HEK293 (cell line): ENCODE results near the gene DLG1.

Source experiments
- CTCF ChIA-PET: fragments of 350-600 bp; formaldehyde crosslinking; extraction: SDS; loops from one replicate; lab custom pipeline; 2021; ENCODE audit warnings: antibody characterized with exemption; lab: Yijun Ruan, JAX
- POLR2A ChIA-PET: fragments of 300-600 bp; formaldehyde crosslinking; extraction: SDS; loops from one replicate; lab custom pipeline; 2020; ENCODE audit warnings: antibody characterized with exemption, inconsistent platforms; lab: Yijun Ruan, JAX
- H3K27ac ChIP-seq: fragments of 200-500 bp; sonication (Bioruptor generic); 2 replicates; pipeline ENCODE4 v1.5.1; 2014; ENCODE audit warnings: low read depth, low read length, control low read depth, inconsistent platforms; ENCODE audit errors: extremely low read depth
- H3K36me3 ChIP-seq, 2 experiments: fragments of 200-500 bp in 1 of 2; sonication (Bioruptor generic) in 1 of 2; 1 replicate in 1 of 2; 2 replicates in 1 of 2; pipeline ENCODE4 v1.5.1; 2014 to 2017; ENCODE audit warnings: inconsistent platforms in 2 of 2, low read length in 2 of 2; ENCODE audit not compliant: control insufficient read depth in 2 of 2, insufficient read depth in 1 of 2
- H3K4me1 ChIP-seq: fragments of 200-500 bp; sonication (Bioruptor generic); 2 replicates; pipeline ENCODE4 v1.5.1; 2014; ENCODE audit warnings: mild to moderate bottlenecking, low read length, inconsistent platforms; ENCODE audit not compliant: control insufficient read depth, insufficient read depth
- H3K4me3 ChIP-seq: 2 replicates; pipeline ENCODE4 v1.5.1; 2011; ENCODE audit warnings: low read depth, mild to moderate bottlenecking, control low read depth, low read length, moderate library complexity
- H3K9me3 ChIP-seq: fragments of 200-500 bp; sonication (Bioruptor generic); 2 replicates; pipeline ENCODE4 v1.5.1; 2014; ENCODE audit warnings: low read depth, low read length, inconsistent platforms; ENCODE audit not compliant: control insufficient read depth, insufficient read depth
- ELK4 ChIP-seq: IDR thresholded peaks from 2 replicates; pipeline ENCODE4 v1.6.1; 2011; ENCODE audit warnings: mild to moderate bottlenecking, low read depth, low read length, borderline replicate concordance
- IKZF3 ChIP-seq: fragments of 450-650 bp; IDR thresholded peaks from 2 replicates; pipeline ENCODE4 v1.5.0; 2018; ENCODE audit warnings: missing biosample characterization, mild to moderate bottlenecking, missing genetic modification characterization, moderate library complexity
- REST ChIP-seq: fragments of 450-650 bp; formaldehyde crosslinking; IDR thresholded peaks from 2 replicates; pipeline ENCODE4 v1.5.1; 2016; ENCODE audit warnings: missing biosample characterization, missing genetic modification characterization
- SCRT1 ChIP-seq: fragments of 450-650 bp; formaldehyde crosslinking; IDR thresholded peaks from 2 replicates; pipeline ENCODE4 v1.5.1; 2016; ENCODE audit warnings: missing biosample characterization, missing genetic modification characterization, borderline replicate concordance
- SCRT2 ChIP-seq: fragments of 450-650 bp; formaldehyde crosslinking; IDR thresholded peaks from 2 replicates; pipeline ENCODE4 v1.5.1; 2016; ENCODE audit warnings: missing biosample characterization, missing genetic modification characterization
- SETDB1 ChIP-seq: IDR thresholded peaks from one replicate; pipeline ENCODE4 v1.6.1; 2017; ENCODE audit warnings: mild to moderate bottlenecking, low read length, moderate library complexity, mixed read lengths; ENCODE audit not compliant: insufficient read length
- ZBTB1 ChIP-seq: fragments of 450-650 bp; formaldehyde crosslinking; IDR thresholded peaks from 2 replicates; pipeline ENCODE4 v1.5.1; 2016; ENCODE audit warnings: missing biosample characterization, missing genetic modification characterization
- ZBTB49 ChIP-seq: fragments of 450-650 bp; formaldehyde crosslinking; IDR thresholded peaks from 2 replicates; pipeline ENCODE4 v1.5.1; 2016; ENCODE audit warnings: missing biosample characterization, missing genetic modification characterization, low read depth
- ZNF146 ChIP-seq: fragments of 450-650 bp; formaldehyde crosslinking; IDR thresholded peaks from 2 replicates; pipeline ENCODE4 v1.5.1; 2016; ENCODE audit warnings: missing biosample characterization, missing genetic modification characterization
- ZNF2 ChIP-seq: fragments of 450-650 bp; formaldehyde crosslinking; IDR thresholded peaks from 2 replicates; pipeline ENCODE4 v1.5.1; 2016; ENCODE audit warnings: missing biosample characterization, missing genetic modification characterization
- ZNF266 ChIP-seq: fragments of 450-650 bp; formaldehyde crosslinking; IDR thresholded peaks from 2 replicates; pipeline ENCODE4 v1.5.1; 2016; ENCODE audit warnings: missing biosample characterization, missing genetic modification characterization, low read depth
- ZNF37A ChIP-seq: fragments of 450-650 bp; IDR thresholded peaks from 2 replicates; pipeline ENCODE4 v1.5.1; 2018; ENCODE audit warnings: missing biosample characterization, missing genetic modification characterization
- ZNF571 ChIP-seq: fragments of 450-650 bp; formaldehyde crosslinking; IDR thresholded peaks from 2 replicates; pipeline ENCODE4 v1.5.0; 2017; ENCODE audit warnings: missing biosample characterization, missing genetic modification characterization
- ZNF596 ChIP-seq: fragments of 450-650 bp; IDR thresholded peaks from 2 replicates; pipeline ENCODE4 v1.5.0; 2018; ENCODE audit warnings: missing biosample characterization, mild to moderate bottlenecking, missing genetic modification characterization, moderate library complexity
- ZNF692 ChIP-seq: fragments of 450-650 bp; formaldehyde crosslinking; IDR thresholded peaks from 2 replicates; pipeline ENCODE4 v1.5.1; 2016; ENCODE audit warnings: missing biosample characterization, missing genetic modification characterization
- TF ChIP-seq, protein P1 (sequence below): fragments of 450-650 bp; formaldehyde crosslinking; IDR thresholded peaks from 2 replicates; pipeline ENCODE4 v1.5.1; 2016; ENCODE audit warnings: missing biosample characterization, missing genetic modification characterization
- TF ChIP-seq, protein P2 (sequence below): fragments of 450-650 bp; formaldehyde crosslinking; IDR thresholded peaks from 2 replicates; pipeline ENCODE4 v1.5.1; 2016; ENCODE audit warnings: missing biosample characterization, missing genetic modification characterization, borderline replicate concordance
- TF ChIP-seq, protein P3 (sequence below): fragments of 450-650 bp; formaldehyde crosslinking; IDR thresholded peaks from 2 replicates; pipeline ENCODE4 v1.5.1; 2016; ENCODE audit warnings: missing biosample characterization, missing genetic modification characterization

Gene DLG1

DNA sequence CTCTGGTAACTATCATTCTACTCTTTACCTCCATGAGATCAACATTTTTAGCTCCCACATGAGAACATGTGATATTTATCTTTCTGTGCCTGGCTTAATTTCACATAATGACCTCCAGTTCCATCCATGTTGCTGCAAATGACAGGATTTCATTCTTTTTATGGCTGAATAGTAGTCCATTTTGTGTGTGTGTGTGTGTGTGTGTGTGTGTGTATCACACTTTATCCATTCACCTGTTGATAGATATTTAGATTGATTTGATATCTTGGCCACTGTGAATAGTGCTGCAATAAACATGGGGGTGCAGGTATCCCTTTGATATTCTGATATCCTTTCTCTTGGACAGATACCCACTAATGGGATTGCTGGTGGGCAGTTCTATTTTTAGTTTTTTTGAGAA is 18.3 kb downstream of the DLG1 start:
- Histone ChIP-seq H3K36me3 (peaks cover 12 to 60% of the 10 kb centered on the region in 2 experiments), H3K4me3 (no peak overlapping the region), H3K4me1 (no peaks in the 10 kb centered on the region), H3K27ac (no peak overlapping the region), H3K9me3 (no peaks in the 10 kb centered on the region)
- TF ChIP-seq SCRT1 (tag by site-specific recombination) (0 out of 2 replicates have a peak, but pooled peaks have one; percentile 55), ZNF596 (tag by site-specific recombination) (no peak), ZBTB49 (no peak), ZNF146 (peak; percentile 38; the same call in 1 of the 2 replicates), ZNF2 (tag by site-specific recombination) (no peak), IKZF3 (no peak), ZNF571 (tag by site-specific recombination) (no peak), SCRT2 (tag by site-specific recombination) (peak; percentile 60; the same call in 1 of the 2 replicates)
- TF ChIP-seq, protein P1, sequence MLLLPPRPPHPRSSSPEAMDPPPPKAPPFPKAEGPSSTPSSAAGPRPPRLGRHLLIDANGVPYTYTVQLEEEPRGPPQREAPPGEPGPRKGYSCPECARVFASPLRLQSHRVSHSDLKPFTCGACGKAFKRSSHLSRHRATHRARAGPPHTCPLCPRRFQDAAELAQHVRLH (tag by site-specific recombination), result no peak
- TF ChIP-seq, protein P2, sequence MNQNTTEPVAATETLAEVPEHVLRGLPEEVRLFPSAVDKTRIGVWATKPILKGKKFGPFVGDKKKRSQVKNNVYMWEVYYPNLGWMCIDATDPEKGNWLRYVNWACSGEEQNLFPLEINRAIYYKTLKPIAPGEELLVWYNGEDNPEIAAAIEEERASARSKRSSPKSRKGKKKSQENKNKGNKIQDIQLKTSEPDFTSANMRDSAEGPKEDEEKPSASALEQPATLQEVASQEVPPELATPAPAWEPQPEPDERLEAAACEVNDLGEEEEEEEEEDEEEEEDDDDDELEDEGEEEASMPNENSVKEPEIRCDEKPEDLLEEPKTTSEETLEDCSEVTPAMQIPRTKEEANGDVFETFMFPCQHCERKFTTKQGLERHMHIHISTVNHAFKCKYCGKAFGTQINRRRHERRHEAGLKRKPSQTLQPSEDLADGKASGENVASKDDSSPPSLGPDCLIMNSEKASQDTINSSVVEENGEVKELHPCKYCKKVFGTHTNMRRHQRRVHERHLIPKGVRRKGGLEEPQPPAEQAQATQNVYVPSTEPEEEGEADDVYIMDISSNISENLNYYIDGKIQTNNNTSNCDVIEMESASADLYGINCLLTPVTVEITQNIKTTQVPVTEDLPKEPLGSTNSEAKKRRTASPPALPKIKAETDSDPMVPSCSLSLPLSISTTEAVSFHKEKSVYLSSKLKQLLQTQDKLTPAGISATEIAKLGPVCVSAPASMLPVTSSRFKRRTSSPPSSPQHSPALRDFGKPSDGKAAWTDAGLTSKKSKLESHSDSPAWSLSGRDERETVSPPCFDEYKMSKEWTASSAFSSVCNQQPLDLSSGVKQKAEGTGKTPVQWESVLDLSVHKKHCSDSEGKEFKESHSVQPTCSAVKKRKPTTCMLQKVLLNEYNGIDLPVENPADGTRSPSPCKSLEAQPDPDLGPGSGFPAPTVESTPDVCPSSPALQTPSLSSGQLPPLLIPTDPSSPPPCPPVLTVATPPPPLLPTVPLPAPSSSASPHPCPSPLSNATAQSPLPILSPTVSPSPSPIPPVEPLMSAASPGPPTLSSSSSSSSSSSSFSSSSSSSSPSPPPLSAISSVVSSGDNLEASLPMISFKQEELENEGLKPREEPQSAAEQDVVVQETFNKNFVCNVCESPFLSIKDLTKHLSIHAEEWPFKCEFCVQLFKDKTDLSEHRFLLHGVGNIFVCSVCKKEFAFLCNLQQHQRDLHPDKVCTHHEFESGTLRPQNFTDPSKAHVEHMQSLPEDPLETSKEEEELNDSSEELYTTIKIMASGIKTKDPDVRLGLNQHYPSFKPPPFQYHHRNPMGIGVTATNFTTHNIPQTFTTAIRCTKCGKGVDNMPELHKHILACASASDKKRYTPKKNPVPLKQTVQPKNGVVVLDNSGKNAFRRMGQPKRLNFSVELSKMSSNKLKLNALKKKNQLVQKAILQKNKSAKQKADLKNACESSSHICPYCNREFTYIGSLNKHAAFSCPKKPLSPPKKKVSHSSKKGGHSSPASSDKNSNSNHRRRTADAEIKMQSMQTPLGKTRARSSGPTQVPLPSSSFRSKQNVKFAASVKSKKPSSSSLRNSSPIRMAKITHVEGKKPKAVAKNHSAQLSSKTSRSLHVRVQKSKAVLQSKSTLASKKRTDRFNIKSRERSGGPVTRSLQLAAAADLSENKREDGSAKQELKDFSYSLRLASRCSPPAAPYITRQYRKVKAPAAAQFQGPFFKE, result no peak
- ChIA-PET CTCF (no interaction called here), POLR2A (no interaction called here)

DNA sequence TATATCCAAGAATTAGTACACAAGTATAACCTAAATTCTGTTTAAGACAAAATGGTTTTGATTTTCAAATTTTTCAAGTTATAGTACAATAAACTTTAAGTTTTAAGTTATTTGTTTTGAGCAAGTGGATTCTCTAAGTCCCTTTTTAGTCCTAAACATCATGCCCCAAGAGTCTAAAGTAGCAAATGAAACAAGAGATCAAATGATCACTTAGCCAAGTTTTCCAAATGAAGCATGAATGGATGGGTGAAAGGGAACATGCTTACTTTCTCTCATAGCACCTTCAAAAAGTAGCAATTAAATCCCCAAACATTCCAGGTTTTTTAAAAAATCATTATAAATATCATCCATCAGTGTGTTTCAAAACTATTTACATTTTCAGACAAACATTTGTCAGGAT is 19.5 kb downstream of the DLG1 start:
- Histone ChIP-seq H3K4me3 (no peak overlapping the region), H3K9me3 (no peaks in the 10 kb centered on the region), H3K4me1 (no peaks in the 10 kb centered on the region), H3K36me3 (peaks cover 12 to 59% of the 10 kb centered on the region in 2 experiments), H3K27ac (no peak overlapping the region)
- ChIA-PET POLR2A (no interaction called here), CTCF (no interaction called here)
- TF ChIP-seq, protein P3, sequence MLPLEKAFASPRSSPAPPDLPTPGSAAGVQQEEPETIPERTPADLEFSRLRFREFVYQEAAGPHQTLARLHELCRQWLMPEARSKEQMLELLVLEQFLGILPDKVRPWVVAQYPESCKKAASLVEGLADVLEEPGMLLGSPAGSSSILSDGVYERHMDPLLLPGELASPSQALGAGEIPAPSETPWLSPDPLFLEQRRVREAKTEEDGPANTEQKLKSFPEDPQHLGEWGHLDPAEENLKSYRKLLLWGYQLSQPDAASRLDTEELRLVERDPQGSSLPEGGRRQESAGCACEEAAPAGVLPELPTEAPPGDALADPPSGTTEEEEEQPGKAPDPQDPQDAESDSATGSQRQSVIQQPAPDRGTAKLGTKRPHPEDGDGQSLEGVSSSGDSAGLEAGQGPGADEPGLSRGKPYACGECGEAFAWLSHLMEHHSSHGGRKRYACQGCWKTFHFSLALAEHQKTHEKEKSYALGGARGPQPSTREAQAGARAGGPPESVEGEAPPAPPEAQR, result no peak
- TF ChIP-seq ZNF266 (tag by site-specific recombination), result no peak
- TF ChIP-seq ZBTB1 (tag by site-specific recombination), result no peak
- no peak for TF ChIP-seq SETDB1
- TF ChIP-seq ELK4, result no peak
- no peak for TF ChIP-seq REST (tag by site-specific recombination)
- TF ChIP-seq ZNF692 (tag by site-specific recombination), result no peak
- no peak for TF ChIP-seq ZNF37A (tag by site-specific recombination)
- no peak for TF ChIP-seq ZNF571 (tag by site-specific recombination)
